ENCODE measurements around the gene NACA. TPM values are rescaled to one million over a fixed set of nuclear protein-coding genes. Genes with fewer than 3 reads are reported as not detected.
"Not testable (repeated sequence)": the region's sequence is repeated elsewhere in the genome, so short reads cannot be mapped to it uniquely, and the experiment has no call there.

NACA gene
- total RNA-seq, 1 experiment from 2014 or later, result 1,145 TPM

GRCh38 chr12:56724701-56724971 lies 463 bp downstream of the NACA start:
- no peak for DNase-seq (ENCODE audit: low spot score)

DNA sequence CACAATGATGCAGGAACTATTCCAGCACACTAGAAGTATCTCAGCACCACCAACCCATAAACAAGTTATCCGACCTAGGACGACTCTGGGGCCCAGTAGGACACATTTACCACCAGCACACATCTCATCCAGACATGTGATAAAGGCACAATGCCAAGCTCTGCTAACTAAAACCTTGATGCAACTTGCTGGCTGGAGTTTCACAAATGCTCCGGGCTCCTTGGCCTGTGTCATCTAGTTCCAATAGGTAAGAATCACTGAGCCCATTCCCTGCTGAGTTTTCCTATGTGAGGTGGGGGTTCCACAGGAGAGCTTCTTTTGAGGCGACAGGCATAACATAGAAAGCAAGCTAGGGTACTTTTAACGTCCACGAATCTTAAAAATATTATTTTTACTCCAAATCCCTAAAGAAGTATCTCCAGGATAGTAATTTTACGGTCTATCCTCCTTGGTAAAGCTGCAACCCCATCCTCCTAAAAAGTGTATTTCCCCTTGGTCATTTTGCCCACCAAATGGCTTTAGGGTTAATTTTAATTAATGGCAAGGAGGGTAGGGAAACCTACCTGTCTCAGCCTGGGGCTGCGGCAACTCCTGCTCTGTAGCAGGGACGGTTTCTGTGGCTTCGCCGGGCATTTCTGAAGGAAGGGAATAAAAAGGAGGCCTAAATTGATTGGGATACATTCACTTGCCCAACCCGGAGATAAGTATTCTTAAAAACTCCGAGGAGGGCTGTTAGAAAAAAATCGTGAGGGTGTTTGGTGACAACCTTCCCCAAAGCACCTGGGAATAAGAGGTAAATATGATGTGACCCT lies 1.0 kb downstream of the NACA start:
- peak; percentile 44 for DNase-seq (ENCODE audit: low spot score)

- no peak for DNase-seq (ENCODE audit: low spot score)
Measured at GRCh38 chr12:56723352-56723751, 1.7 kb downstream of the NACA start.

GRCh38 chr12:56722832-56723231 lies 2.3 kb downstream of the NACA start:
- peak; percentile 49 for DNase-seq (ENCODE audit: low spot score)

DNA sequence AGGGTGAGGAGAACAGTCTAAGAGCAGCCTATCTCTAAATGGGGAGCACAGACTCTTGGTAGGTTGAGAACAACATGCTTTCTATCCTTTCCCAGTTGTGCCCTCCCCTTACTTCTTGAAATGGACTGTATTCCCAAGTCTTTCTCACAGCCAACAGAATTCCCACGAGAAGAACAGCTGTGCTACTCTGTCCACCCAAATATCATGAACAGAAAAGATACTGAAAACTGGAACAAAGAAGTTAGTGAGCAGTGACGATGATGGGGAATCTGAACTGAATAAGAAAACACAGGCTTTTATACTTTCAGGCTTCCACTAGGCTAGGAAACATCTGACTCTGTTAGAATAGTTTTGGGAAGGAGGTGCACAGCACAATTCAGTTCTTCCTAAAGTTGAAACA lies 3.4 kb downstream of the NACA start:
- DNase-seq (ENCODE audit: low spot score), result no peak

DNA sequence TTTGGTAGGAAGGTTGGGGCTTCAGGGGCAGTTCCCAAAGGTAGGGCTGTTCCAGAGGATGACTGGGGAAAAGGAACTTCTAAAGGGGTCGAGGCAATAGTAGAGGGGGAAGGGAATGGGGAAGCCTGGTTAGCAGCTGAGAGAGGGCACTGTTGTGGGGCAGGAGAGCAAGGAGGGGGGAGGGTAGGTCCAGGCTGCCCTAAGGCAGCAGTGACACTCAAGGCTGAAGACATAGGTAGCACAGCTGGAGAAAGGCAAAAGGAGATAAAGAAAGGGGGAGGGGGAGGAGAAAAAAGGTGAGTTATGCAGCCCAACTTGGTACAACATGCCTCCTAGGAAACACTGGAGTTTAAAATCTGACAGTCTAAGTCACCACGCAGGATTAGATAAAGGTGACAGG lies 3.9 kb downstream of the NACA start:
- no peak for DNase-seq (ENCODE audit: low spot score)

- no peak for DNase-seq (ENCODE audit: low spot score)
Measured at GRCh38 chr12:56720731-56721151, 4.4 kb downstream of the NACA start.

DNA sequence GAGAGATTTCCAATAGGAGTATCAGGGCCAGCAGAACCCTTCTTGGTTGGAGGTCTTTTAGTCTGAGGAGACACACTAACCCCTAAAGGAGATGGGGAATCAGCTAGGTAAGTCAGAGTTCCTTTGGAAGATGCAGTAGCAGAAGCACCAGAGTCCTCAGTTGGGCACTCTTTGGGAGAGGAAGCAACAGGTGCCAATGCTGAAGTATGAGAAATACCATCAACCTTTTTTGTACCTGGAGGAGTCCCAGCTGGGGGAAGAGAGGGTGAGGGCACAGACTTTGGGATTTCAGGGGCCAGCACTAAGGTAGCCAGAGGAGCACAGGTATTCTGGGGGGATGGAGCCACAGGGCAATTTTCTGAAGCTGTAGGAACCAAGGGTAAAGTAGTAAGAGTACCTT lies 6.0 kb downstream of the NACA start:
- no peak for DNase-seq (ENCODE audit: low spot score)

- no peak for DNase-seq (ENCODE audit: low spot score)
Measured at GRCh38 chr12:56718636-56719035, 6.5 kb downstream of the NACA start.

GRCh38 chr12:56718149-56718548 lies 7.0 kb downstream of the NACA start:
- DNase-seq (ENCODE audit: low spot score), result no peak

- DNase-seq (ENCODE audit: low spot score), result no peak
Measured at GRCh38 chr12:56716933-56717880, 7.9 kb downstream of the NACA start.

GRCh38 chr12:56716458-56716857 lies 8.6 kb downstream of the NACA start:
- no peak for DNase-seq (ENCODE audit: low spot score)

DNA sequence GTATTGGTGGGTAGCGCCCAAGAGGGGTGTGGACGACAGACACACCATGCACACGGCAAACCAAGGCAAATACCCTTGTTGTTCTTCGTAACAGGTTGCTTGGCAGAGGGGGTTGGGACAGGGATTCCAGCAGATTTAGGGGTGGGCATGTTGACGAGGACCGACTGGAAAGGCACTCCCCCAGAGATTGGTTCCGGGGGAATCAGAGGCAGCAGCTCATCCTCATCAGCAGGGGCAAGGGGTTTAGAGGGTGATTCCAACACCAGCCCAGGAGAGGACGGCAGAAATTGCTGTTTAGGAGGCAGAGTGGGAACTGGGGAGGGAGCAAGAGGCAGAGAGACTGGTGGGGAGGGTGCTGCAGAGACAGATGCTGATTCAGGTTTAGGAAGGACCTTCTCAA lies 9.3 kb downstream of the NACA start:
- DNase-seq (ENCODE audit: low spot score), result no peak

DNA sequence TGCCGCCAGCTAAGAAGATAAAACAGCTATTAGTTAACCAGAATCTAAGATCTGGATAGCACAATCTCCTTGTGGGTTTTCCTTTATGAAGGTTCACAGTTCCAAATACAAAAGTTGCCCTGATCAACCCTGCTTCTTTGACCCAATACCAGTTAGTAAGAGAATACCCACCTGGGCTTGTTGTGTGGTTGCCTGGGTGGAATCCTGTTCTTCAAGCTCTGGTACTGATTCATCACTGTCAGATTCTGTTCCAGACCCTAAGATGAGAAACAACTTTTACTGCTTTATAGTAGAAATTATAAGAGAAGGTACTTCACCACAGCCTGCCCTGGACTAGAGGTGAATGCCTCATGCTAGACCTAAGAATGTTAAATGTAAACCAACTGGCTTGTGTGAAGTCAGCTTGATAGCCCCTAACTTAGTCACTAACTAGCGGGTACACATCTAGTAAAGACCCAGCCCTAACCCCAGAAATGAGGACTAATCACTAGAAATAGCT lies 10.6 kb downstream of the NACA start:
- DNase-seq (ENCODE audit: low spot score), result no peak

DNA sequence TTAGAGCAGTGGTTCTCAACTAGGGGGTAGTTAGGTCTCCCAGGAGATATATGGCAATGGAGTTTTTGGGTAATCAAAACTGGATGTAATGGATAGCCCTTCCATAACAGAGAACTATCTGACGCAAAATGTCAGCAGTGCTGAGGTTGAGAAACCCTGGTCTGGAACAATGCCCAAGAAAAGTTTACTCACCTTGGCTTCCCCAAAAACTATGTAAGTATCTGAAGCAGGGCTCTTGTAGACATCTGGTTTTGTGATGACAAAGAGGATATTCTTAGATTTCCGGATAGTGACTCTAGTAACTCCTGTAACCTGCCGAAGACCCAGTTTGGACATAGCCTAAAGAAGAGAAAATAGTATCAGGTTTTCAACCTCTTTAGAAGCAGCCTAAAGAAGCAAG lies 11.8 kb downstream of the NACA start:
- DNase-seq (ENCODE audit: low spot score), result no peak

DNA sequence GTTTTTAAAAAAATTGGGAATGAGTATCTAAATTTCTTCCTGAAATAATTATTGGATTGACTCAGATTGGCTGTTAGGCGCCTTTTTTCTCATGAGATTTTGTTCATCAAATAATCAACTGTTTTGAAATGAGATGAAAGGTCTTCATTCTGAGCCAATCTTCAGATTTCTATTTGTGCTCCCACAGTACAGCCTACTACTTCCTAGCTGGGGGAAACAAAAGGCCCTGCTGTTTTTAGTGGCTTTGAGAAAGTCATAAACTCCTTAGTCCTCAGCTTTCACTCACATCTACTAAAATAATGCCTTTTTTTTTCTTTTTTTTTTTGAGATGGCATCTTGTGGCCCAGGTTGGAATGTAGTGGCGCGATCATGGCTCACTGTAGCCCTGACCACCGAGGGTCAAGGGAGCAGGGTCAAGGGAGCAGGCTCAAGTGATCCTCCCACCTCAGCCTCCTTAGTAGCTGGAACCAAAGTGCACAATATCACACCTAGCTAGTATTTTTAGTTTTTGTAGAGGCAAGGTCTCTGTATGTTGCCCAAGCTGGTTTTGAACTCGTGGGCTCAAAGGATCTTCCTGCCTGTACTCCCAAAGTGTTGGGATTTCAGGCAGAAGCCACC lies 15.2 kb downstream of the NACA start:
- no peak for DNase-seq (ENCODE audit: low spot score)

DNA sequence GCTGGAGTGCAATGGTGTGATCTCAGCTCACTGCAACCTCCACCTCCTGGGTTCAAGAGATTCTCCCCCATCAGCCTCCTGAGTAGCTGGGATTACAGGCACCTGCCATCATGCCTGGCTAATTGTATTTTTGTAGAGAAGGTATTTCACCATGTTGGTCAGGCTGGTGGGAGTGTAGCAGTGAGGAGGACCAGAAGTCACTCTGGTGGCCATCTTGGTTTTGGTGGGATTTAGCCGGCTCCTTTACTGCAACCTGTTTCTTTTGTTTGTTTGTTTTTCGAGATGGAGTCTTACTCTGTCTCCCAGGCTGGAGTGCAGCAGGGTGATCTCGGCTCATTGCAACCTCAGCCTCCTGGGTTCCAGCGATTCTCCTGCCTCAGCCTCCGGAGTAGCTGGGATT lies 20.6 kb downstream of the NACA start:
- DNase-seq (ENCODE audit: low spot score), result not testable (repeated sequence)

DNA sequence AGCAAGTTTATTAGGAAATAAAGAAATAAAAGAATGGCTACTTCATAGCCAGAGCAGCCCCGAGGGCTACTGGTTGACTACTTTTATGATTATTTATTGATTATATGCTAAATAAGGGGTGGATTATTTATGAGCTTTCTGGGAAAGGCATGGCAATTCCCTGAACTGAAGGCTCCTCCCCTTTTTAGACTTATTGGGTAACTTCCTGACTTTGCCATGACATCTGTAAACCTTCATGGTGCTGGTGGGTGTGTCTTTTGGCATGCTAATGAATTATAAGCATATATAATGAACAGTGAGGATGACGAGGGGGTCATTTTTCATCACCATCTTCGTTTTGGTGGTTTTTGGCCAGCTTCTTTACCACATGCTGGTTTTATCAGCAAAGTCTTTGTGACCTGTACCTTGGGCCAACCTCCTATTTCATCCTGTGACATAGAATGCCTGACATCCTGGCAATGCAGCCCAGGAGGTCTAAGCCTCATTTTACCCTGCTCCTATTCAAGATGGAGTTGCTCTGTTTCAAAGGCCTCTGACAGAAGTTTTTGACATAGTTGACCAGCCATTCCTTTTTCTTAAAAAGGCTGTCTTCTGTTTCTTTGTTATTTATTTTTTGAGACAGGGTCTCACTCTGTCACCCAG lies 26.0 kb downstream of the NACA start:
- no peak for DNase-seq (ENCODE audit: low spot score)

DNA sequence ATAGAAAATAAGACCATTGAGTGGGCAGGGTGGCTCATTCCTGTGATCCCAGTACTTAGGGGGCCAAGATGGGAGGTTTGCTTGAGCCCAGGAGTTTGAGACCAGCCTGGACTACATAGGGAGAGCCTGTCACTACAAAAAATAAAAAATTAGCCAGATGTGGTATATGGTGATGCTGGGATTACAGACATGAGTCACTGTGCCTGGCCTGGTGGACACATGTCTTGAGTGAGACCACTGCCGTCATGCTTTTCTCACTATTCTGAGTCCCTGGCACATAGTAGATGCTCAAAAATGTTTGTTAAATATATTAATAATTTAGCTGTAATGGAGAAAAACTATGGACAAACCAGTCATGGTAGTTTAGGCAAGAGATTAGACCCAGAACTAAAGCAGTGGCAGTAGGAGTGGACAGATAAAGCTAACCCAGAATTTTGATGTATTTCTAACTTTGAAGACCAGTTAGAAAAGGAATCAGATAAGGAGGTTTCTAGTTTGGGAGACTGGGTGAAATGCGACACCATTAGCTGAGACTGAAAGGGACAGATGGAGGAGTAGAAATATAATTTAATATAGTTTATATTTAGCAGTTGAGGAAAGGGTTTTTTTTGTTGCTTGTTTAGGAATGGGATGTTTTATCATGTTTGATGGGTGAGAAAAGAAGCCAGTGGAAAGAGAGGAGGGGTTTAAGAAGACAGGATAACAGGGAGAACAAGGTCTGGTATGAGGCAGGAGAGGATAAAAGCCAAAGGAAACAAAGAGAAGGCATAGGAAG lies 29.6 kb downstream of the NACA start:
- DNase-seq (ENCODE audit: low spot score), result no peak

DNA sequence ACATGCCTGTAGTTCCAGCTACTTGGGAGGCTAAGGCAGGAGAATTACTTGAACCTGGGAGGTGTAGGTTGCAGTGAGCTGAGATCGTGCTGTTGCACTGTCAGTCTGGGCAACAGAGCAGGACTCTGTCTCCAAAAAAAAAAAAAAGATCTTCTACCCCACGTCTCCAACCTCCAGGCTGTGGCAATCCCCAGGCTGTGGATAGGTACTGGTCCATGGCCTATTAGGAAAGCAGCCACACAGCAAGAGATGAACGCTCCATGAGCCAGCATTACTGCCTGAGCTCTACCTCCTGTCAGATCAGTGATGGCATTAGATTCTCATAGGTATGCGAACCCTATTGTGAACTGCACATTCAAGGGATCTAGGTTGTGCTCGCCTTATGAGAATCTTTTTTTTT lies 30.9 kb downstream of the NACA start:
- no peak for DNase-seq (ENCODE audit: low spot score)

DNA sequence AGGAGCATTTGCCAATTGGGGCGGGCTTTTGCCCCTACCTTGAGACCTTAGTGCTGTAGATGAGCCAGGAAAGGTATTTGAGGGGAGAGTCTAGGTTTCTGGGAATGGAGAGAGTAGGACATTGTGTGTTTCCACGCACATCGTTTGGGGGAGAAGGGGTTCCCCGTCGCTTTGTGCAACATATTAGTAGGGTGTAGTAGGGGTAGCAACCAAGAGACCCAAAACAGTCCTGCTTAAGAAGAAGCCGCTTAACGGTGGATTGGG lies 36.3 kb downstream of the NACA start:
- DNase-seq (ENCODE audit: low spot score), result no peak

Data from HT-29 (cell line).